ENCODE results near the gene FOXN3. TPM values are rescaled to one million over a fixed set of nuclear protein-coding genes. Genes with fewer than 3 reads are reported as not detected.
A peak's percentile ranks its signal among the peaks of the same experiment; 100 is the strongest.

Gene FOXN3
- total RNA-seq, 1 donor from 2014 or later, result 131 TPM

- Mint-ChIP-seq H3K4me3 (ENCODE audit: low read depth) (no peak overlapping the region), H3K27me3 (ENCODE audit: low read depth) (no peaks in the 10 kb centered on the region), H3K9me3 (no peaks in the 10 kb centered on the region), H3K4me1 (ENCODE audit: low read depth) (peaks cover 33% of the 10 kb centered on the region), H3K27ac (peak overlapping the region; percentile 5), H3K36me3 (ENCODE audit: low read depth) (peaks cover 55% of the 10 kb centered on the region)
- intact Hi-C loops (cut with micrococcal nuclease), result no loop called here
- DNase-seq (ENCODE audit: low spot score), result no peak
Measured at GRCh38 chr14:89401241-89401640, 15.8 kb downstream of the FOXN3 start.

- intact Hi-C loops (cut with micrococcal nuclease), result no loop called here
- no peaks in the 10 kb centered on the region for H3K27me3 Mint-ChIP-seq (ENCODE audit: low read depth)
- H3K4me3 Mint-ChIP-seq (ENCODE audit: low read depth), result no peak overlapping the region
- H3K9me3 Mint-ChIP-seq, result no peaks in the 10 kb centered on the region
- H3K27ac Mint-ChIP-seq, result peak overlapping the region; percentile 5
- DNase-seq (ENCODE audit: low spot score), result no peak
- peaks cover 39% of the 10 kb centered on the region for H3K4me1 Mint-ChIP-seq (ENCODE audit: low read depth)
- H3K36me3 Mint-ChIP-seq (ENCODE audit: low read depth), result peaks cover 56% of the 10 kb centered on the region
Measured at GRCh38 chr14:89400529-89400928, 16.5 kb downstream of the FOXN3 start.

- Mint-ChIP-seq H3K36me3 (ENCODE audit: low read depth) (peaks cover 48% of the 10 kb centered on the region), H3K27ac (peak overlapping the region; percentile 10), H3K4me1 (ENCODE audit: low read depth) (peaks cover 41% of the 10 kb centered on the region), H3K4me3 (ENCODE audit: low read depth) (no peak overlapping the region), H3K9me3 (no peaks in the 10 kb centered on the region), H3K27me3 (ENCODE audit: low read depth) (no peaks in the 10 kb centered on the region)
- no peak for DNase-seq (ENCODE audit: low spot score)
- intact Hi-C loops (cut with micrococcal nuclease), result no loop called here
Measured at GRCh38 chr14:89399594-89400068, 17.4 kb downstream of the FOXN3 start.

GRCh38 chr14:89399157-89399556 is 17.9 kb downstream of the FOXN3 start:
- no peaks in the 10 kb centered on the region for H3K27me3 Mint-ChIP-seq (ENCODE audit: low read depth)
- peaks cover 49% of the 10 kb centered on the region for H3K36me3 Mint-ChIP-seq (ENCODE audit: low read depth)
- H3K27ac Mint-ChIP-seq, result no peak overlapping the region
- peaks cover 45% of the 10 kb centered on the region for H3K4me1 Mint-ChIP-seq (ENCODE audit: low read depth)
- intact Hi-C loops (cut with micrococcal nuclease), result no loop called here
- no peak overlapping the region for H3K4me3 Mint-ChIP-seq (ENCODE audit: low read depth)
- H3K9me3 Mint-ChIP-seq, result no peaks in the 10 kb centered on the region
- DNase-seq (ENCODE audit: low spot score), result no peak

- peaks cover 46% of the 10 kb centered on the region for H3K4me1 Mint-ChIP-seq (ENCODE audit: low read depth)
- intact Hi-C loops (cut with micrococcal nuclease), result no loop called here
- no peak overlapping the region for H3K27ac Mint-ChIP-seq
- no peak overlapping the region for H3K4me3 Mint-ChIP-seq (ENCODE audit: low read depth)
- peaks cover 39% of the 10 kb centered on the region for H3K36me3 Mint-ChIP-seq (ENCODE audit: low read depth)
- DNase-seq (ENCODE audit: low spot score), result no peak
- H3K27me3 Mint-ChIP-seq (ENCODE audit: low read depth), result no peaks in the 10 kb centered on the region
- no peaks in the 10 kb centered on the region for H3K9me3 Mint-ChIP-seq
Measured at GRCh38 chr14:89397569-89398230, 19.3 kb downstream of the FOXN3 start.

GRCh38 chr14:89394972-89395371 is 22.1 kb downstream of the FOXN3 start:
- Mint-ChIP-seq H3K4me3 (ENCODE audit: low read depth) (no peak overlapping the region), H3K27me3 (ENCODE audit: low read depth) (no peaks in the 10 kb centered on the region), H3K36me3 (ENCODE audit: low read depth) (peaks cover 26% of the 10 kb centered on the region), H3K9me3 (no peaks in the 10 kb centered on the region), H3K27ac (no peak overlapping the region), H3K4me1 (ENCODE audit: low read depth) (peaks cover 36% of the 10 kb centered on the region)
- DNase-seq (ENCODE audit: low spot score), result no peak
- intact Hi-C loops (cut with micrococcal nuclease), result no loop called here

GRCh38 chr14:89393222-89393745 is 23.7 kb downstream of the FOXN3 start:
- Mint-ChIP-seq H3K27ac (no peak overlapping the region), H3K4me3 (ENCODE audit: low read depth) (no peak overlapping the region), H3K36me3 (ENCODE audit: low read depth) (peaks cover 25% of the 10 kb centered on the region), H3K27me3 (ENCODE audit: low read depth) (no peaks in the 10 kb centered on the region), H3K9me3 (no peaks in the 10 kb centered on the region), H3K4me1 (ENCODE audit: low read depth) (peaks cover 34% of the 10 kb centered on the region)
- intact Hi-C loops (cut with micrococcal nuclease), result no loop called here
- DNase-seq (ENCODE audit: low spot score), result no peak

- no peak overlapping the region for H3K27ac Mint-ChIP-seq
- intact Hi-C loops (cut with micrococcal nuclease), result no loop called here
- peaks cover 32% of the 10 kb centered on the region for H3K4me1 Mint-ChIP-seq (ENCODE audit: low read depth)
- H3K4me3 Mint-ChIP-seq (ENCODE audit: low read depth), result no peak overlapping the region
- peaks cover 20% of the 10 kb centered on the region for H3K36me3 Mint-ChIP-seq (ENCODE audit: low read depth)
- H3K27me3 Mint-ChIP-seq (ENCODE audit: low read depth), result no peaks in the 10 kb centered on the region
- no peaks in the 10 kb centered on the region for H3K9me3 Mint-ChIP-seq
- DNase-seq (ENCODE audit: low spot score), result no peak
Measured at GRCh38 chr14:89392181-89392580, 24.9 kb downstream of the FOXN3 start.

GRCh38 chr14:89391556-89391955 is 25.5 kb downstream of the FOXN3 start:
- Mint-ChIP-seq H3K27ac (no peak overlapping the region), H3K9me3 (no peaks in the 10 kb centered on the region), H3K27me3 (ENCODE audit: low read depth) (no peaks in the 10 kb centered on the region), H3K4me1 (ENCODE audit: low read depth) (peaks cover 32% of the 10 kb centered on the region), H3K36me3 (ENCODE audit: low read depth) (peaks cover 17% of the 10 kb centered on the region), H3K4me3 (ENCODE audit: low read depth) (no peak overlapping the region)
- intact Hi-C loops (cut with micrococcal nuclease), result no loop called here
- DNase-seq (ENCODE audit: low spot score), result no peak

GRCh38 chr14:89391123-89391522 is 25.9 kb downstream of the FOXN3 start:
- Mint-ChIP-seq H3K27ac (no peak overlapping the region), H3K4me3 (ENCODE audit: low read depth) (no peak overlapping the region), H3K27me3 (ENCODE audit: low read depth) (no peaks in the 10 kb centered on the region), H3K9me3 (no peaks in the 10 kb centered on the region), H3K36me3 (ENCODE audit: low read depth) (peaks cover 15% of the 10 kb centered on the region), H3K4me1 (ENCODE audit: low read depth) (peaks cover 32% of the 10 kb centered on the region)
- DNase-seq (ENCODE audit: low spot score), result no peak
- intact Hi-C loops (cut with micrococcal nuclease), result no loop called here

GRCh38 chr14:89388853-89389252 is 28.2 kb downstream of the FOXN3 start:
- H3K27ac Mint-ChIP-seq, result no peak overlapping the region
- H3K27me3 Mint-ChIP-seq (ENCODE audit: low read depth), result no peaks in the 10 kb centered on the region
- H3K4me1 Mint-ChIP-seq (ENCODE audit: low read depth), result peaks cover 17% of the 10 kb centered on the region
- H3K9me3 Mint-ChIP-seq, result no peaks in the 10 kb centered on the region
- H3K36me3 Mint-ChIP-seq (ENCODE audit: low read depth), result peaks cover 19% of the 10 kb centered on the region
- intact Hi-C loops (cut with micrococcal nuclease), result no loop called here
- no peak for DNase-seq (ENCODE audit: low spot score)
- no peak overlapping the region for H3K4me3 Mint-ChIP-seq (ENCODE audit: low read depth)

GRCh38 chr14:89387922-89388685 is 28.9 kb downstream of the FOXN3 start:
- H3K36me3 Mint-ChIP-seq (ENCODE audit: low read depth), result peaks cover 25% of the 10 kb centered on the region
- H3K27ac Mint-ChIP-seq, result peak overlapping the region; percentile 65
- H3K4me3 Mint-ChIP-seq (ENCODE audit: low read depth), result no peak overlapping the region
- no peaks in the 10 kb centered on the region for H3K9me3 Mint-ChIP-seq
- peaks cover 9% of the 10 kb centered on the region for H3K4me1 Mint-ChIP-seq (ENCODE audit: low read depth)
- H3K27me3 Mint-ChIP-seq (ENCODE audit: low read depth), result no peaks in the 10 kb centered on the region
- intact Hi-C loops (cut with micrococcal nuclease), result no loop called here
- no peak for DNase-seq (ENCODE audit: low spot score)

- Mint-ChIP-seq H3K36me3 (ENCODE audit: low read depth) (peaks cover 38% of the 10 kb centered on the region), H3K9me3 (peaks cover 9% of the 10 kb centered on the region), H3K4me1 (ENCODE audit: low read depth) (peaks cover 5% of the 10 kb centered on the region), H3K4me3 (ENCODE audit: low read depth) (no peak overlapping the region), H3K27ac (no peak overlapping the region), H3K27me3 (ENCODE audit: low read depth) (no peaks in the 10 kb centered on the region)
- no peak for DNase-seq (ENCODE audit: low spot score)
- intact Hi-C loops (cut with micrococcal nuclease), result no loop called here
Measured at GRCh38 chr14:89386212-89386886, 30.7 kb downstream of the FOXN3 start.

Data from activated T-helper 2 cell treated with anti-CD3 and anti-CD28 coated beads, Interferon-gamma antibody, Interleukin-2, Interleukin-4, amounts not matched to agents 10 μg/mL and 5 μg/mL and 100 μg/mL, durations not matched to agents 14 hours and 24 hours and 36 hours (primary cell).